Mesodermal cell (in vitro differentiated cells): ENCODE measurements around the gene TGM2.

Experiments
- H3K27ac ChIP-seq: 2 replicates; pipeline ENCODE4 v1.7.0; 2013; ENCODE audit warnings: mild to moderate bottlenecking, low read depth, low read length, moderate library complexity; ENCODE audit not compliant: severe bottlenecking
- H3K36me3 ChIP-seq: 2 replicates; pipeline ENCODE4 v1.7.1; 2013; ENCODE audit warnings: mild to moderate bottlenecking, low read length, moderate library complexity; ENCODE audit not compliant: control insufficient read depth, insufficient read depth
- H3K4me1 ChIP-seq: one replicate; pipeline ENCODE4 v1.7.1; 2013; ENCODE audit warnings: mild to moderate bottlenecking, low read length; ENCODE audit not compliant: insufficient read depth, control insufficient read depth, poor library complexity, severe bottlenecking
- H3K4me3 ChIP-seq: 2 replicates; pipeline ENCODE4 v1.7.0; 2013; ENCODE audit warnings: low read length, control low read depth, mild to moderate bottlenecking; ENCODE audit not compliant: insufficient read depth, poor library complexity, severe bottlenecking; ENCODE audit errors: extremely low read depth
- H3K9me3 ChIP-seq: 2 replicates; pipeline ENCODE4 v1.7.1; 2013; ENCODE audit warnings: mild to moderate bottlenecking, low read length, moderate library complexity; ENCODE audit not compliant: control insufficient read depth
- WGBS, 2 experiments: methylation state at CpG; one replicate each; pipeline ENCODE4 v1.1.5; 2013; ENCODE audit warnings: missing lambda C conversion rate in 2 of 2; ENCODE audit not compliant: insufficient coverage in 2 of 2; 5-methylcytosine and 5-hydroxymethylcytosine counted together

Gene TGM2

DNA sequence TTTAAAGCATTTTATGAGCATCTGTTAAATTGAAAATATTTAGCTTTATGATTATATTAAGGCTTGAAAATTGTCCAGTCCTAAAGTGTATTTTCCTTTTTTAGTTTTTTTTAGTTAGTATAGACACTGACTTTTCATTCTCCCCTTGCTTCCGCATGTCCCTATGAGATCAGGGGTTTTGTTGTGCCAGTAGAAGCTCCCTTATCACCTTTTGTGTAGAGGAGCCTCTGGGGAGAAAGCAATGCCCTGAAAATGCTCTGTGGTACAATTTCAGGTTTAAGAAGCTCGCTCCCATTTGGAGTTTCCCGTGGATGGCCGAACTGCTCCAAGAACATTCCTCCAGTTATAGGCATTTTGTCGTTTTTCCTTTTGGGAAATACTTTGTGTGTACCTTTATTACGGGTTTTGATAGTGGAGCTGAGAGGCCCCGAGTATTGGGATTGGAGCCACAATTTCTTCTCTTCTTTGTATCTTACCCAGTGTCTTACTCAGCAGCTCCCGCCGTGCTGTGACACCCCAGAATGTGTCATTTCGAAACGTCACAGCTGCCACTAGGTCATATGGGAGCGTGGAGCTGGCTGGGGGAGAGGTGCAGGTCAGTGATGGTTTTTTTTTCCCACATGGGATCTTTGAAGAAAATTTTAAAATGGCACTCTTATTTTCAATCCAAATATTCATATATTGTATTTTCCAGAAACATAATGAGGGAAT lies 81.6 kb downstream of the TGM2 start:
- H3K4me3 ChIP-seq = no peak overlapping the region
- peaks cover 32% of the 10 kb centered on the region for H3K4me1 ChIP-seq
- peaks cover 82% of the 10 kb centered on the region for H3K36me3 ChIP-seq
- WGBS, 2 experiments = 91 to 93% methylated on average over 4 to 6 of the region's 12 CpGs
- H3K27ac ChIP-seq = peak overlapping the region; percentile 41
- H3K9me3 ChIP-seq = peaks cover 5% of the 10 kb centered on the region

DNA sequence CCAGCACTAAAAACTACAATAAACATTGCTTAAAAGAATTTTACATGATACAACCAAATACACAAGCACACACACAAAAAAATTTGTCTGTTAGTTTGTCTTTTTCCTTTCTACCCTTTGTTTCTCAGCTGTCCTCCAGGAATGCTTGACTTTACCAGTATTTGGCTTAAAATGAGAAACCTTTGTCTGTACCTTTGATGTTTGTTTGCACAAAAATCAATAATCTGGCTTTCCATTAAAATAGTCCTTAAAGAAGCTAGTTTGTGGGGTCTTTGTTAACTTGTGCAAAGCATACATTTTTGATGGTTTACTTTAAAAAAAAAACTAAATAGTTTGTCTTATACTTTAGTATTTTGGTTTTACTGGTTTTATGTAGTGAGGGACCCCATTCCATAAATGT lies 82.2 kb downstream of the TGM2 start:
- peaks cover 5% of the 10 kb centered on the region for H3K9me3 ChIP-seq
- no peak overlapping the region for H3K27ac ChIP-seq
- H3K36me3 ChIP-seq = peaks cover 82% of the 10 kb centered on the region
- H3K4me3 ChIP-seq = no peak overlapping the region
- H3K4me1 ChIP-seq = peaks cover 30% of the 10 kb centered on the region

DNA sequence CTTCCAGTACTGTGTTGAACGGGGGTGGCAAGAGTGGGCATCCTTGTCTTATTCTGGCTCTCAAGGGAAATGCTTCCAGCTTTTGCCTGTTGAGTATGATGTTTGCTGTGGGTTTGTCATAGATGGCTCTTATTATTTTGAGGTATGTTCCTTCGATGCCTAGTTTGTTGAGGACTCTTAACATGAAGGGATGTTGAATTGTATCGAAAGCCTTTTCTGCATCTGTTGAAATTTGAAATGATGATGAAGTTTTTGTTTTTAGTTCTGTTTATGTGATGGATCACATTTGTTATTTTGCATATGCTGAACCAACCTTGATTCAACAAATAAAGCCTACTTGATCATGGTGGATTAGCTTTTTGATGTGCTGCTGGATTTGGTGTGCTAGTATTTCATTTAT lies 83.5 kb downstream of the TGM2 start:
- Histone ChIP-seq H3K4me1 (peaks cover 30% of the 10 kb centered on the region), H3K27ac (no peak overlapping the region), H3K4me3 (no peak overlapping the region), H3K36me3 (peaks cover 82% of the 10 kb centered on the region), H3K9me3 (peaks cover 5% of the 10 kb centered on the region)
- 62 to 88% methylated on average over 3 of the region's 3 CpGs for WGBS, 2 experiments

DNA sequence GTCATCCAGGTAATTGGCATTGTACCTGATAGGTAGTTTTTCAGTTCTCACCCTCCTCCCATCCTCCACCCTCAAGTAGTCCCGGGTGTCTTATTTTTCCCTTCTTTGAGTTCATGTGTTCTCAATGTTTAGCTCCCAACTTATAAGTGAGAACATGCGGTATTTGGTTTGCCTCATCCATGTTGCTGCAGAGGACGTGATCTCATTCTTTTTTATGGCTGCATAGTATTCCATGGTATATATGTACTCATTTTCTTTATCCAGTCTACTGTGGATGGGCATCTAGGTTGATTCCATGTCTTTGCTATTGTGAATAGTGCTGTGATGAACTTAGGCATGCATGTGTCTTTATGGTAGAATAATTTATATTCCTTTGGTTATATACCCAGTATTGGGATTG lies 85.7 kb downstream of the TGM2 start:
- Histone ChIP-seq H3K9me3 (peaks cover 5% of the 10 kb centered on the region), H3K36me3 (peaks cover 73% of the 10 kb centered on the region), H3K27ac (no peak overlapping the region), H3K4me3 (no peak overlapping the region), H3K4me1 (peaks cover 18% of the 10 kb centered on the region)
- WGBS, 2 experiments = 100% methylated on average over 1 of the region's 3 CpGs; no CpG with 5 or more reads in 1 of the 2 experiments

DNA sequence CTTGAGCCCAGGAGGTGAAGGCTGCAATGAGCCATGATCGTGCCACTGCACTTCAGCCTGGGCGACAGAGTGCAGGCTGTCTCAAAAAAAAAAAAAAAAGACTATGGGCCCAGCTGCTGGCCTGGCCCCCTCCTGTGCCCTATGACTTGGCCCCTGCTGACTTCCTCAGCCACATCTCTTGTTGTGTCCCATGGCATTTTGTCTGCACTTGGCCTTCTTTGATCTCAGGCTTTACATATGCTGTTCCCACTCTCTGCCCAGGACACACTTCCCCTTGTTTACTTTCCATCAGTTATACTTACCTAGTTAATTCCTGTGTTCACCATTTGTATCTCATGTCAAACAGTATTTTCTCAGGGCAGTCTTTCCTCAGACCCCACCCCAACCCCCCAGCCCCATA lies 87.0 kb downstream of the TGM2 start:
- Histone ChIP-seq H3K27ac (no peak overlapping the region), H3K4me3 (no peak overlapping the region), H3K9me3 (peaks cover 5% of the 10 kb centered on the region), H3K36me3 (peaks cover 76% of the 10 kb centered on the region), H3K4me1 (peaks cover 5% of the 10 kb centered on the region)
- WGBS, 2 experiments = 94 to 100% methylated on average over 1 to 2 of the region's 2 CpGs
